GM18909 (cell line): Measurements from ENCODE around the gene PCCA.
A peak's percentile ranks its signal among the peaks of the same experiment; 100 is the strongest.

Experiments
- ATAC-seq: cut with Tn5 transposase; IDR thresholded peaks from one replicate; pipeline ENCODE4 v1.9.1; 2021; ENCODE audit warnings: mild to moderate bottlenecking; ENCODE audit not compliant: unreplicated experiment, poor library complexity

The PCCA gene

DNA sequence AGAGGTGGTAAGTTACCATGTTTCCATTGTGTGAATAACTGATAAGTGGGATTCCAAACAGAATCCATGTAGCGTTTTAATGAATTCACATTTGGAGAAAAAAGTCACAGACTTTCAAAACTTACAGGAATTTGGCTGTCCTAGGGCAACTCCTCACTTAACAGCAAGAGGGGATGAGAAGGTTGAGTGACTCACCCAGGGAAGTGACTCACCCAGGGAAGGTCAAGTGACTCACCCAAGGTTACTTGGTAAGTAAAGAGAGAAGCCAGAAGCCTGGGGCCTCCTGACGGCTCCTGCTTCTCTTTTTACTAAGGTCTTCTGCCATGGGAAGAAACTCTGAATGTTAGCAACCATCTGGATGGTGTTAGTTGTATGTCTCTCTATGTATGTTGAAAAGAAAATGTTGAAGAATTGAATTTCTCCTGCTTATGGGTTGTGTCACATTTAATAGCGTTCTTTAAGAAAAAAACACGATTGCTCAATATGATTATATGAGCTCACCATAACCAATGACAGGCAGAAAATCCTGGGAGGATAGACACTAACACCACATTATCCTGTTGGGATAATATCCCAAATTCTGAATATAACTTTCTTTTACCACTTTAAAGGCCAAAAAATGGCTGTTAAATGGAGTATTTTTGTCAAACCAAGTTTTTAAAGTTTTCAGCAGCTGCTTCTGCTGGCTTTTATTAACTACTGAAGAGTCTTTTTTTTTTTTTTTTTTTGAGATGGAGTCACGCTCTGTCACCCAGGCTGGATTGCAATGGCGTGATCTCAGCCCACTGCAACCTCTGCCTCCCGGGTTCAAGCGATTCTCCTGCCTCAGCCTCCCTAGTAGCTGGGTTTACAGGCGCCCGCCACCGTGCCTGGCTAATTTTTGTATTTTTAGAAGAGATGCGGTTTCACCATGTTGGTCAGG, 304.1 kb downstream of the PCCA start:
- ATAC-seq = peak; percentile 54

DNA sequence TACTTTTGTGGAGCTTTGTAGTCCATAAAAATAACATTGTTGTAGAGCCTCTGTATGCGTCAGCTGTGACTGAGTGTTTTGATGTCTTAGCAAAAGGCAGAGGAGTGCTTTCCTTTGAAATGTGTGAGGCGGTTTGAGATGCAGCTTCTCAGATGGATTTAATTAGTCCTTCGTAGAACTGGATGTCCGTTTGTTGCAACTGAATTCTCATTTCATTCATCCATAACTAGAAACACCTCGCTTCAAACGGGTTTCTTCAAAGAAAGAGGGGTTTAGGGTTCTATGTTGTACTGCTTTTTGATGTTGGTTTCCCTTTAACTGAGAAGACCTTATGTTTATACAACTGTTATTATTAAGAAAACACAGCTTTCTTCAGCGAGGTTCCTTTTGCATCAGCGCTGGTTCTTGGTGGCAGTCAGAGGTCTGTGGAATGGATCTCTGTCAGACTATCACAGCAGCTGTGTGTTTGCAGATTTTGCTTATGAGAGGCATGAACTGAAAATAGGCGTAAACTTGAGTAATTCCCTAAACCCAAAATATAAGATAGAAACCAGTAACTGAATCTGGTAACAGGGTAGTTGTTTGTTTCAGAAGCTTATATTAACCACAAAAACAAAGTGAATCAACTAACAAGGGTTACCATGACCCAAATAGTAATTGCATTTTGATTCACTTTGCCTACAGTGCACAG, 305.3 kb downstream of the PCCA start:
- ATAC-seq = peak; percentile 84

DNA sequence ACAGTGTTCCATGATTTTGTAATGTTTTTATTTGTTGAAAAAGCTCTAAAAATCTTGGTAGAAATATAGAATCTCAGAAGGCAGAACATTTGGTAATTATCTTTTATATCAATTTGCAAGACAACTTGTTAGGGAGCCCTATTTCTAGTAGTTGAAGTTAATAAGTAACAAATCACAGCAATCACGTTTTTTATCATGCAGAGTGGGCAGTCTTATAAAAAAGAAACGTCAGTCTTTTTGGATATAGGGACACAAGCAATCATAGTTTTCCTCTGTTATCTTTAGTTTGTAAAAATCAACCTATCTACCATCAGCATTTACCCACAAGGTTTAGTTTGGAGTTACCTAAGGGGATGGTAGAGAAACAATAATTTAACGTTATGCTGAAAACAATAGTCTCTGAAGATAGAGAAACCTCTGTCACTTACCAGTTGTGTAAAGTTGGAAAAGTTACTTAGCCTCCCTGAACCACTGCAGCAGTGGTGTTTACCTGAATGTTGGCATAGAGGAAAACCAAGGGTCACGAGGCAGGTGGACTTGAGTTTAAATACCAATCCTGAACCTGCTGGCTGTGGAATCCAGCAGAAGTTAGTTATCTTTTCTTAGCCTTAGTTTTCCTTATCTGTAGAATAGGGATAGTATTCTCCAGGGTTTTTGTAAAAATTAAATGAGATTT, 306.9 kb downstream of the PCCA start:
- no peak for ATAC-seq

DNA sequence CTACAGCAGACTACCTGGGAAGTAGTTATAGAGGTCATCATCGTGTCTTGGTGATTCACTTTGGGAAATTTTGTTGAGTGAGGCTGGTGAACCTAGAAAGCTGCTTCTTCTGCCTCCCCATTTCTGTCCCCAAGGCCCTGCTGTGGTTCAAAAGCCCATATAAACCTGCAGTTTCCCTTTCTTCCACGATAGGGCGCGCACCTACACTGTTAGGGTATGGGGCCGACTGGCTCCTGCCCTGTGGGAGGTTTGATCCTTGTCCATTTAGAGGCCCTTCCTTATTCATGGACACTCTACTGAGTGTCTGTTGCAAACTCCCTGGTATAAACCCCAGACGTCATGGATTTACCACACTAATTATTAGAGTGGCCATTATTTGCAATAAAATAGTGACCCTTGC, 307.9 kb downstream of the PCCA start:
- no peak for ATAC-seq

DNA sequence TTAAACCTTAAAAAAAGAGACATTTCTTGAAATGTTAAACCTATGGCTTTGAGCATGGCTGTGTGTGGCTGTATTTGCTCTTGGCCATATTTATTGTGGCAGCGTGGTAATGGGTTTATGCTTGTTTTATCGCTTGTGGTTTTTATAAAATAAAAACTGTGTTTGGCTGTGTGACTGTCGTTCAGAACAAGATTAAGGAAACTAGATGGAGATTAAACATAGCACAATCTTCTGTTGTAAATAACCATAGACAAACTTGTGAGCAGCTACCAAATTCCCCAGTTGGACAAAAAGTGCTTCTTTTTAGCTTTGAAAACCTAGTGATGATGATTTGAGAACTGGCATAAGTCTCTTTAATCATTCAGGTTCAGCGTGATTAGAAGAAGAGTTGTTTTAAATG, 308.7 kb downstream of the PCCA start:
- no peak for ATAC-seq

DNA sequence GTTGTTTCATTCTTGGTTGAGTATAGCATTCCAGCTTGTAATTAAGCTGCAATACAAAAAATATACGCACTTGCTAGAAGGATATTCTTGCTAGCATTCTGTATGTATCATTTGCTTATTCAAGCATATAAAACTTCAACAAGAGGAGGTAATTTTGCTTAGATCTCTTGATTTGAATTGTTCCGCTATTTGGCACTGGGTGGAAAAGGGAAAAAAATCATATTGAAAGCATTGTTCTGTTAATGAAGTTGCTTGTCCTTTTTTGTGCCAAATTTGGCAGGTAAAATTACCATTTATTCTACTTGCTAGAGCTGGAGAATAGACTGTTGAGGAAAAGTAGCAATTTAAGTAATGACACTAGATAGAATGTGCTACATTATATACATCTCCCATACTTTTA, 309.5 kb downstream of the PCCA start:
- ATAC-seq = no peak

DNA sequence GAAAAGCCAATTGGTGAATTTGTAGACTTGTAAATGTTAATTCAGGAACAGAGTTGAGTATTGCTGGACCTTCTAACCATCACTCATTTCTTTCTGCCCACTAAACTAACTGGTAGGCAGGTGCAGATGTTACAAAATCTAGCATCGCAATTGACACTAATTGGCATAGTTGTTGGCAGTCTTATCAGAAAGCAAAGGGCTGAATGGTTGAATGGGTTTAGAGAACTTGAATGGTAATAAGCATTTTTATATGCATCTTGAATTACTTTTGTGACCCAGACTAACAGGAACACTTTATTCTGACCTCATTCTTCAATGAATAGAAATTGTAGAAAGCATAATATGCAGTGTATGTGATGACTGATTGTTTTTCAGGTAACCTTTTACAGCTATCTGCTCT, 310.6 kb downstream of the PCCA start:
- no peak for ATAC-seq

DNA sequence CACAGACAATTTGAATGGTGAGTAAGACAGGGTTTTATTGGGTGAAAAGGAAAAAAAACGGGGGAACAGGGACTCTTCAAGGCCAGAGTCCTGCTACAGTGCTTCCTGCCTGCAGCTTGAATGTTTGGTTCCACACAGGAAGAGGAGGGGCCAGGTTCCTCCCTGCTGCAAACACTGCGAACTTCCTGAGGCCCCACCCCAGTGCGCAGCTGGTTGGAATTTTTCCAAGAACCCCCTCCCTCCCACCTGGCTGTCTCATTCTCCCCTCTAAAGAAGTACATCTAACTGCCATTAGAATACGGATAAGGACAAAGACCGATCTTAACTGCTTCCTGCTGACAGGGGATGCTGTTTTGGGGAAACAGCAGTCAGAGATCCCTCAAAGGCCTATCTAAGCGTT, 314.8 kb downstream of the PCCA start:
- no peak for ATAC-seq

DNA sequence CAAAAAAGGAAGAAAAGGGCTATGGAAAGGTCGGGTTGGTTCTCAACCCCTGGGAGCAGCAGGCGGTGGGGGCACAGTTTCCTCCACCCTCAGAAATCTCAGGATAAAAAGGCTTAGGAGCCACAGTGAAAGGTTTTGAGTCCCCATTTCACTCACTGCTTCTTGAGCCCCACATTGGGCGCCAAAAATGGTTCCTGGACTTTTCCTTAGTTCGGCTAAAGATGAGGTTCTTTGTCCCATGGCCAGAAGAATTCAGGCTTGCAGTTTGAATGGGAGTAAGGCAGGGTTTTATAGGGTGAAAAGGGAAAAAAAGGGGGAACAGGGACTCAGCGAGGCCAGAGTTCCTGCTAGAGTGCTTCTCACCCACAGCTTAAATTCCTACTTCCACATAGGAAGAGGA, 320.2 kb downstream of the PCCA start:
- ATAC-seq = no peak

DNA sequence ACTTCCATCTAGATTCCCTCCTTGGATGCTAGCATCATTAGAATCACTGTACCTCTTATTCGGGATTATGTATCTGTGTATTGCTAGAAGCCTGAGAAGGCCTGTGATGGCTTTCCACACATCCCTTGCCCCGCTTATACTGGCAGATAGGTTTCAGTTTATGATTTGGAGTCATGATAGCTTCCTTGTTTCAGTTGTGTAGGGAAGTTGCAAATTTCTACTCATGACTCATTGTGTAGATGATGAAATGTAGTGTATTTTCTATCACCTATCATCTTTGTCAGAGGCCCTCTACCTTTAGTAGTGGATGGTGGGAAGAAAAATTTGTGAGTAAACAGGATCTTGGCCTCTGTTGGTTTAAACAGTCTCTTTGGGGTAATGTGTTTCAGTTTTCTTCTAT, 334.5 kb downstream of the PCCA start:
- no peak for ATAC-seq

DNA sequence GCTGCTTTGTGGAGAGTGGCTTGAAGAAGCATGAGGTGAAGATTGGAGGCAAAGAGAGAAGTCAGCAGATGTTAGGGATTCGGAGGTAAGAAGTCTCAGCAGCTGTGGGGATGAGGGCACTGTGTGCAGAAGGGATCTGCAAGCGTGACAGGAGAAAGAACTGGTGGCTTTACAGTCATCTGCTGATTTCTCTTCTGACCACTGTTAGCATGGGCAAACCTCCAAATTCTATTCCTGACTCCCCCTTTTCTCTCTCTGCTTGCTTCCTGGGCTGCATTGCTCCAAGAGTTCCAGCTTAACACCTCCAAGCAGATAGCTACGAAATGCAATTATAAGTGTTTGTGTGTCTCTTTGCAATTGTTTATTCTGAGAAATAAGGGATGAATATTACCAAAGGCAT, 340.1 kb downstream of the PCCA start:
- ATAC-seq = no peak

DNA sequence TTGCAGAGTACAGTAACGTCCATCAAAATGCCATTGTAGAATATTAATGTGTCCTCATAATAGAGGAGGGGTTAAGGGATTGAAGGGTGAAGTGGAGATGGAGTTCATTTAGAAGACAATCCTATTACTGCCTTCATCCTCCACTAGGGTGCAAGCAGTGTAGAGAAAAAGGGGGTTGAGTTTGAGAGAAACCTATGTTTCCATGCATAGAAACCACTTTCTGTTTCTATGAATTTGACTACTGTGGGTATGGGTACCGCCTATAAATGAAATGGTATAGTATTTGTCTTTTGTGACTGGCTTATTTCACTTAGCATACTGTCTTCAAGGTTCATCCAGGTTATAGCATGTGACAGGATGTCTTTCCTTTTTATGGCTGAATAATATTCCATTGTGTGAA, 343.7 kb downstream of the PCCA start:
- ATAC-seq = no peak

DNA sequence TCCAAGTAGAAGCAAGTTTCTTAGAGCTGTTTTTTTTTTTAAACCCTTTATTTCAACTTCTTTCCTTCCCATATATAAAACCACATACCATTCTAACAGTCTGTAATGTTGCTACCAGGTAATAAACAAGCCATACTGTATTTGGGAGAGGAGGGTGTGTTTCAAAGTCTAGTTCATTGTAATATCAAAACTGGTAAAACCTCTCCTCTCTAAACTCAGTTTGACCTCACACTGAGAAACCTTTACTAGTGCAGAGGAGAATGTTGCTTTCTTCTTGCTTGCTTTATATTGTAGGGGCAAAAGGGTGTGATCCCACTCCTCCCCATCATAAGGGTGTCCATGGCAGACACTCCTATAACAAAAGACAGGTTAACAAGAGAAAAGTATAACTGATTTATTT, 344.6 kb downstream of the PCCA start:
- ATAC-seq = no peak

DNA sequence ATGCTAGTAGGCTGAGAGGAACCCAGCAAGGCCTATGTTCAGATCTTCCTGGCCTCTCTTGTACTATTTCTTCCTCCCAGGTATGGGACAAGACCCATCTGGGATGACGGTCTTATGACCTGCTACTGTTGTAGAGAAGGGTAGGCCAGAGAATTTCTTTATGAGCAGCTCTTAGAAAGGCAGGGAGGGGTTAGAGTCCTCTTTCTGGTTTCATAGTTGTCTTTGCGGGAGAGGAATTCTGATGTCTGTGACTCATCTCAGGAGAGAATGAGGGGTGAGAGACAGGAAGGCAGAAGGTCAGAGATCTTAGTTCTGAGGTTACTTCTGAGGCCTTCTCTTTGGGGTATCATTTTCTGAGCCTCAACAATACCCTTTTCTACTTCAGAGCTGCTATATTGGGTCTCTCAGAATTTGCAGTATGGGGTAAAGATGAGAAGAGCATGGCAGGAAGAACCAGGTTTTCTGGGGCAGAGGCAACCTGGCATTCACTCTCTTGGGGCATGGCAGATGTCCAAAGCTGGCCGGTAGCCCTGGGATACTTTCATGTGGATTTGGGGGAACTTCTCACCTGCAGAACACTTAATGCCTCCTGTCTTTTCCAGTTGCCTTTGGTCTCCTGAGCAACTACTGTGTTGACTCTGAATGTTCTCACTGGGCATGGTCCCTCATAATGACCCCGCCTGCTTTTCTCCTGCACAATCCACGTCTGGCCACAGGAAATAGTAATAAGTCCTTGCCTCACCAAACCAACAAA, 345.3 kb downstream of the PCCA start:
- ATAC-seq = peak; percentile 93

DNA sequence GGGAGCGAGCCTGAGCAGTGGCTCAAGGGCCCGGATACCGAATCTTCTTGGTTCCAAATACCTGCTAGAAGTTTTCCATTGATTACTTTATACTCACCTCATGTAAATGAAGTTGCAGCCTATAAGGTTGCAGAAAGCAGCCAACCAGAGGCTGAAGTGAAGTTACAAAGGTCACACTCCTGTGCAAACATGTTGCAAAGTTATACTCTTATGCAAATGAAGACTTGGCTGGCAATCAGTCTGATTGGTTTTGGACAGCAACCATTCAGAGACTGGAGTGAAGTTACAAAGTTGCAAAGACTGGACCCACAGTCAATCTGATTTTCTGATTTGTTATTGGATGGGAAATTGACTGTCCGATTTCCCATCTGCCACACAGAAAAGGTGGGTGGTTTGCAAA, 347.2 kb downstream of the PCCA start:
- ATAC-seq = no peak

DNA sequence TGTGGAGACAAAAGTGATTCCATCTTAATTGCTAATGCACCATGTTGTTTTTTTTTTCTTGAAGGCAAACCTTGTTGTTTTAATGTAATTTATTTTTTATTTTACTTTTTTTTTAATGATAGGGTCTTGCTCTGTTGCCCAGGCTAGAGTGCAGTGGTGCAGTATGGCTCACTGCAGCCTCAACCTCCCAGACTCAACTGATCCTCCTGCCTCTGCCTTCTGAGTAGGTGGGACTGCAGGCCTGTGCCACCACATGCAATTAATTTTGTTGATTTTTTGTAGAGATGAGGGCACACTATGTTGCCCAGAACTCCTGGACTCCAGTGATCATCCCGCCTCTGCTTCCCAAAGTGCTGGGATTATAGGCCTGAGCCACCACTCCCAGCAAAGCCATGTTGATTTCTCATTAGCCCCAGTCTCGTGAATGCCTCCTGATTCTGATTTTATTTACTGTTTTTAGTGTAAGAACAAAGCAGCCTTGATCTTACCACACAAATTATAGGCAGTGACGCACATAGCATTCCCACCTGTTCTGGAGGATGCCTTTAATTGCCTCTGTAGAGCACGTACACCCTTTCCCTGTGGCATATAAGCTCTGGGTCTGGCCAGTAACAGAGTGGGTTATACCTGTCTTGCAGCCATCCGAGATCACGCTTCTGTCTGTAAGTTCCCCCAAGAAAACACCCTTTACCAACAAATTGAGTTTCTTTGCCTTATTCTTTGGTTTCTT, 349.3 kb downstream of the PCCA start:
- no peak for ATAC-seq

DNA sequence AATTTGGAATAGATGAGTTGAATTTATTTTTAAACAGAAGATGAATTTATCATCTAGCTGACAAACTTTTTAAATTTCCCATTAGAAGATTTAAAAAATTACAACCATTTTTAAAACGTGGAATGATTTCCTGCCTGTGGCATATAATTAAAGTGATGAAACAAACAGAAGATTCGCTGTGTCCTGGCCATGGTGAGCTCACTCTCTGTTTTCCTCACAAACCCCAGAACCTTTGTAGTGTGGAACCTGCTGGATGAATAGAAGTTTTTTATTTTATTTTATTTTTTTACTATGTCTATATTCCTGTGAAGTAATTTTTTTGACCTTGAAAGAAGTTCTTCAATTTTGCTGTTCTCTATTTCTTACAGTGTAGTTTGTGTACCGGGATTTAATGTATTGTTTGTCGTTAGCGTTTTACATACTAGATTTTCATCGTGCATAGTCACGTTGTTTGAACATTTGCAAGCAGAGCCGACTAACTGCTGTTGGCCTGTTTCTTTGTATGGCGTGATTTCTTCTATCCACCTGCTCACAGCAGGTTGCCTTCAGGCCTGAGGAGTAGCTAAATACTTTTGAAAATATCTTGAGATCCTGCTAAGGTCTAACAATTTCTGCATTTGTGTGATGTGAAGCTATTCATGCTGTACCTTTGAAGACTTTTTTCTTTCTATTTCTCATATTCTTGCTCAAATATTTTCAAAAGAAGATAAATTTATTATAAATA, 350.5 kb downstream of the PCCA start:
- no peak for ATAC-seq

DNA sequence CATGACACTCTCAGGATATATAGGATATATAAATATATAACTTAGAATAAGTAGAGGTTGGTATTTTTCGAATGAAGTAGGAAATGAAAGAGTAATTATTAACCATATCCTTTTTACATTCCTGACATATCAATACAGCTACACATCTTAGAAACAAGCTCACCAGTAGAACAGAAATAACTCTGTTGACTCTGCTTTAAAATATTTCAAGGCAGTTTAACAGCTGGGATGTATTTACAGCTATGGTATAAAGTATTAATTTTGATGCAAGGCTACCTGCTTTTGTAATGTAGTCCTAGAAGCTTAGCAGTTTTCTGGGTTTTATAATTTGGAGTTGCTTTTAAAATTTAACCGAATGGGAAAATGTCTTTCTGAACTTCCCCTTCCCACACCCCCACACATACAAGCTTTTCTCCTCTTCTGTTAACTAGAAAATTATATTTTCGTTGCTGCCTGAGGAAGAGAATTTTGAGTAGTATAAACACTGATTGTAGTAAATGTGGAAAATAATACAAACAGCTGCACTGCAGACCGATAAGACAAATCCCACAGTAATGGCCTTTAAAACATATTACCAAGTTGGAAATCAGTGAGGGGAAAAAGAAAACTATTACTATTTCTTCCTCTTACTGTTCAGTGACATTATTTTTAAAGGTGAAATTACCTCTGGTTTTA, 352.0 kb downstream of the PCCA start:
- no peak for ATAC-seq
